SU-DHL-6 (cell line): ENCODE measurements around the gene SRCAP.

ENCODE experiments used
- H2AFZ ChIP-seq: fragments of 200-600 bp; sonication (generic); 2 replicates; pipeline ENCODE4 v1.6.1; 2014; ENCODE audit warnings: low read depth, mild to moderate bottlenecking, moderate library complexity, mixed read lengths, antibody characterized with exemption, low read length; ENCODE audit not compliant: severe bottlenecking
- H3F3A ChIP-seq: fragments of 200-600 bp; shearing (Covaris generic); 2 replicates; pipeline ENCODE4 v1.6.0; 2016; ENCODE audit warnings: antibody characterized with exemption, mild to moderate bottlenecking; ENCODE audit not compliant: insufficient read depth
- H3K27ac ChIP-seq: fragments of 200-600 bp; sonication (generic); 2 replicates; pipeline ENCODE4 v1.5.1; 2016; ENCODE audit warnings: low read depth, mild to moderate bottlenecking, low read length, moderate library complexity, mixed read lengths
- H3K27me3 ChIP-seq: fragments of 200-600 bp; sonication (generic), shearing (Covaris generic); 2 replicates; pipeline ENCODE4 v1.6.0; 2014; ENCODE audit warnings: mild to moderate bottlenecking, low read length
- H3K36me3 ChIP-seq: fragments of 200-600 bp; sonication (generic); 2 replicates; pipeline ENCODE4 v1.6.1; 2014; ENCODE audit warnings: mild to moderate bottlenecking, low read length, mixed read lengths
- H3K4me2 ChIP-seq: fragments of 300-600, 200-600 bp; shearing (Covaris generic), sonication (generic); 2 replicates; pipeline ENCODE4 v1.6.0; 2014; ENCODE audit warnings: low read length, low read depth, mild to moderate bottlenecking; ENCODE audit not compliant: poor library complexity, severe bottlenecking
- H3K4me3 ChIP-seq: fragments of 200-600 bp; sonication (generic); 2 replicates; pipeline ENCODE4 v1.5.1; 2014; ENCODE audit warnings: antibody characterized with exemption, low read length, mild to moderate bottlenecking, mixed read lengths; ENCODE audit not compliant: insufficient read depth, poor library complexity, severe bottlenecking
- H3K79me2 ChIP-seq: fragments of 200-600 bp; sonication (generic); 2 replicates; pipeline ENCODE4 v1.6.1; 2014; ENCODE audit warnings: mild to moderate bottlenecking, low read length, moderate library complexity; ENCODE audit not compliant: insufficient read depth
- H3K9ac ChIP-seq: fragments of 200-600 bp; sonication (generic); 2 replicates; pipeline ENCODE4 v1.7.0; 2014; ENCODE audit warnings: mild to moderate bottlenecking, low read length
- H3K9me2 ChIP-seq: fragments of 200-600 bp; sonication (generic); replicated peaks from 2 replicates; pipeline ENCODE4 v1.6.1; 2014; ENCODE audit warnings: low read length; ENCODE audit not compliant: insufficient read depth
- H3K9me3 ChIP-seq: fragments of 200-600 bp; sonication (generic); 2 replicates; pipeline ENCODE4 v1.6.1; 2014; ENCODE audit warnings: low read length, mixed read lengths; ENCODE audit not compliant: insufficient read depth
- H4K20me1 ChIP-seq: fragments of 200-600 bp; sonication (generic); 2 replicates; pipeline ENCODE4 v1.6.1; 2014; ENCODE audit warnings: low read depth, mild to moderate bottlenecking, antibody characterized with exemption, low read length, moderate library complexity, mixed read lengths
- CTCF ChIP-seq: fragments of 200-600 bp; sonication (generic); IDR thresholded peaks from one replicate; pipeline ENCODE4 v1.5.1; 2017; ENCODE audit warnings: antibody characterized with exemption, mild to moderate bottlenecking, low read length, moderate library complexity; ENCODE audit not compliant: insufficient read depth, poor library complexity, severe bottlenecking
- EZH2phosphoT487 ChIP-seq: fragments of 200-600 bp; sonication (generic), shearing (Covaris generic); conservative IDR thresholded peaks from 2 replicates; pipeline ENCODE4 v1.6.1; 2018; ENCODE audit warnings: mild to moderate bottlenecking, antibody characterized with exemption, low read length, moderate library complexity, mixed read lengths

SRCAP gene

GRCh38 chr16:30779596-30779995, 80.6 kb downstream of the SRCAP start:
- no peaks in the 10 kb centered on the region for H3K27me3 ChIP-seq
- no peaks in the 10 kb centered on the region for H3K36me3 ChIP-seq
- no peak overlapping the region for H3K4me2 ChIP-seq
- H3K9me2 ChIP-seq, result no peaks in the 10 kb centered on the region
- H4K20me1 ChIP-seq, result no peaks in the 10 kb centered on the region
- H3K9me3 ChIP-seq, result no peaks in the 10 kb centered on the region
- no peaks in the 10 kb centered on the region for H3F3A ChIP-seq
- no peak for TF ChIP-seq CTCF
- TF ChIP-seq EZH2phosphoT487, result no peak
- H3K9ac ChIP-seq, result no peak overlapping the region
- no peak overlapping the region for H3K27ac ChIP-seq
- no peak overlapping the region for H2AFZ ChIP-seq
- H3K4me3 ChIP-seq, result no peak overlapping the region
- H3K79me2 ChIP-seq, result no peaks in the 10 kb centered on the region

- H3K9ac ChIP-seq, result no peak overlapping the region
- no peaks in the 10 kb centered on the region for H3K36me3 ChIP-seq
- H3K79me2 ChIP-seq, result no peaks in the 10 kb centered on the region
- H4K20me1 ChIP-seq, result no peaks in the 10 kb centered on the region
- H3K27ac ChIP-seq, result no peak overlapping the region
- no peak overlapping the region for H3K4me3 ChIP-seq
- no peak overlapping the region for H3K4me2 ChIP-seq
- no peaks in the 10 kb centered on the region for H3F3A ChIP-seq
- H3K9me2 ChIP-seq, result no peaks in the 10 kb centered on the region
- no peak for TF ChIP-seq EZH2phosphoT487
- no peak for TF ChIP-seq CTCF
- no peak overlapping the region for H2AFZ ChIP-seq
- no peaks in the 10 kb centered on the region for H3K9me3 ChIP-seq
- H3K27me3 ChIP-seq, result no peaks in the 10 kb centered on the region
These were observed 81.0 kb downstream of the SRCAP start for GRCh38 chr16:30780021-30780420.

- H3K9me2 ChIP-seq, result no peaks in the 10 kb centered on the region
- no peaks in the 10 kb centered on the region for H4K20me1 ChIP-seq
- no peaks in the 10 kb centered on the region for H3K27me3 ChIP-seq
- H3K36me3 ChIP-seq, result no peaks in the 10 kb centered on the region
- H3F3A ChIP-seq, result no peaks in the 10 kb centered on the region
- H2AFZ ChIP-seq, result no peak overlapping the region
- no peak overlapping the region for H3K9ac ChIP-seq
- no peak for TF ChIP-seq CTCF
- no peak for TF ChIP-seq EZH2phosphoT487
- no peaks in the 10 kb centered on the region for H3K79me2 ChIP-seq
- no peak overlapping the region for H3K27ac ChIP-seq
- H3K4me2 ChIP-seq, result no peak overlapping the region
- H3K4me3 ChIP-seq, result no peak overlapping the region
- H3K9me3 ChIP-seq, result no peaks in the 10 kb centered on the region
These were observed 81.6 kb downstream of the SRCAP start for GRCh38 chr16:30780549-30780948.
